GM04503 (cell line): ENCODE data around the gene BLVRB.
"Not testable (repeated sequence)": the region's sequence is repeated elsewhere in the genome, so short reads cannot be mapped to it uniquely, and the experiment has no call there.

Source experiments
- DNase-seq: peaks from one replicate; pipeline ENCODE4 v3.0.0-alpha.2; 2012; ENCODE audit warnings: low read depth

BLVRB gene

GRCh38 chr19:40449506-40449905, 16.0 kb downstream of the BLVRB start:
- no peak for DNase-seq

- no peak for DNase-seq
Observed at GRCh38 chr19:40446263-40446784, 19.2 kb downstream of the BLVRB start.

GRCh38 chr19:40445780-40446262, 19.7 kb downstream of the BLVRB start:
- DNase-seq: no peak

- no peak for DNase-seq
Observed at GRCh38 chr19:40444825-40445312, 20.7 kb downstream of the BLVRB start.

GRCh38 chr19:40444000-40444824, 21.3 kb downstream of the BLVRB start, which contains the start of gene SERTAD3:
Gene SERTAD3 (minus strand): TSS chr19:40444335. CDS start chr19:40442080, 2,255 bp downstream.
- peak; percentile 61 for DNase-seq

GRCh38 chr19:40443131-40443999, 22.2 kb downstream of the BLVRB start:
- peak; percentile 95 for DNase-seq

- no peak for DNase-seq
Observed at GRCh38 chr19:40442328-40443130, 23.0 kb downstream of the BLVRB start.

- DNase-seq: no peak
Observed at GRCh38 chr19:40441719-40442253, 23.8 kb downstream of the BLVRB start.

- DNase-seq: no peak
Observed at GRCh38 chr19:40438284-40438683, 27.3 kb downstream of the BLVRB start.

- DNase-seq: peak; percentile 61
Observed at GRCh38 chr19:40433391-40434216, 31.9 kb downstream of the BLVRB start.

GRCh38 chr19:40432760-40433159, 32.8 kb downstream of the BLVRB start:
- not testable (repeated sequence) for DNase-seq

- no peak for DNase-seq
Observed at GRCh38 chr19:40431698-40432097, 33.8 kb downstream of the BLVRB start.

- DNase-seq: not testable (repeated sequence)
Observed at GRCh38 chr19:40430242-40430641, 35.3 kb downstream of the BLVRB start.

- not testable (repeated sequence) for DNase-seq
Observed at GRCh38 chr19:40428197-40428596, 37.3 kb downstream of the BLVRB start.

- peak; percentile 90 for DNase-seq
Observed at GRCh38 chr19:40425450-40426287, 39.9 kb downstream of the BLVRB start, which contains the start of gene SERTAD1. Gene SERTAD1 (minus strand): TSS chr19:40425992. CDS start chr19:40423546, 2,446 bp downstream.

GRCh38 chr19:40424637-40425449, 40.7 kb downstream of the BLVRB start:
- DNase-seq: no peak

GRCh38 chr19:40423938-40424337, 41.6 kb downstream of the BLVRB start:
- DNase-seq: no peak
